NOMO-1 treated with dmso at 0.1 percent for 144 hours (cell line): ENCODE results near the gene MAP2K5.

ENCODE experiments used
- DNase-seq: peaks from one replicate; lab custom pipeline; 2025; ENCODE audit not compliant: unreplicated experiment; lab: John Stamatoyannopoulos, UW

The MAP2K5 gene

GRCh38 chr15:67746450-67746849 lies 203.9 kb downstream of the MAP2K5 start:
- DNase-seq, result no peak

- DNase-seq, result no peak
Observed at GRCh38 chr15:67747921-67748320, 205.4 kb downstream of the MAP2K5 start.

- DNase-seq, result no peak
Observed at GRCh38 chr15:67750371-67750770, 207.9 kb downstream of the MAP2K5 start.

GRCh38 chr15:67753891-67754290 lies 211.4 kb downstream of the MAP2K5 start:
- no peak for DNase-seq

- DNase-seq, result no peak
Observed at GRCh38 chr15:67755264-67755663, 212.8 kb downstream of the MAP2K5 start.

GRCh38 chr15:67755936-67756335 lies 213.4 kb downstream of the MAP2K5 start:
- DNase-seq, result no peak

GRCh38 chr15:67758619-67759300 lies 216.3 kb downstream of the MAP2K5 start:
- DNase-seq, result no peak

- no peak for DNase-seq
Observed at GRCh38 chr15:67760901-67761300, 218.4 kb downstream of the MAP2K5 start.

- no peak for DNase-seq
Observed at GRCh38 chr15:67761343-67761742, 218.8 kb downstream of the MAP2K5 start.

- no peak for DNase-seq
Observed at GRCh38 chr15:67762610-67763368, 220.3 kb downstream of the MAP2K5 start.

- DNase-seq, result no peak
Observed at GRCh38 chr15:67765701-67766100, 223.2 kb downstream of the MAP2K5 start.

- DNase-seq, result peak; percentile 11
Observed at GRCh38 chr15:67766968-67767367, 224.5 kb downstream of the MAP2K5 start.

GRCh38 chr15:67768313-67768977 lies 225.9 kb downstream of the MAP2K5 start:
- no peak for DNase-seq

- no peak for DNase-seq
Observed at GRCh38 chr15:67769497-67770357, 227.2 kb downstream of the MAP2K5 start.

- DNase-seq, result no peak
Observed at GRCh38 chr15:67770358-67770628, 227.8 kb downstream of the MAP2K5 start.

- DNase-seq, result no peak
Observed at GRCh38 chr15:67771189-67771800, 228.8 kb downstream of the MAP2K5 start.

GRCh38 chr15:67774626-67775025 lies 232.1 kb downstream of the MAP2K5 start:
- DNase-seq, result no peak

- no peak for DNase-seq
Observed at GRCh38 chr15:67775250-67775649, 232.7 kb downstream of the MAP2K5 start.

- no peak for DNase-seq
Observed at GRCh38 chr15:67775998-67776397, 233.5 kb downstream of the MAP2K5 start.

- no peak for DNase-seq
Observed at GRCh38 chr15:67776600-67776999, 234.1 kb downstream of the MAP2K5 start.

GRCh38 chr15:67777071-67777470 lies 234.6 kb downstream of the MAP2K5 start:
- DNase-seq, result no peak
